CD4-positive, alpha-beta T cell treated with Interleukin-4 for 1 hour (primary cell): ENCODE results near the gene MR1.

Source experiments
- DNase-seq, 2 donors: peaks; one replicate each; pipeline ENCODE4 v3.0.0-alpha.2; 2020 to 2022

The MR1 gene

DNA sequence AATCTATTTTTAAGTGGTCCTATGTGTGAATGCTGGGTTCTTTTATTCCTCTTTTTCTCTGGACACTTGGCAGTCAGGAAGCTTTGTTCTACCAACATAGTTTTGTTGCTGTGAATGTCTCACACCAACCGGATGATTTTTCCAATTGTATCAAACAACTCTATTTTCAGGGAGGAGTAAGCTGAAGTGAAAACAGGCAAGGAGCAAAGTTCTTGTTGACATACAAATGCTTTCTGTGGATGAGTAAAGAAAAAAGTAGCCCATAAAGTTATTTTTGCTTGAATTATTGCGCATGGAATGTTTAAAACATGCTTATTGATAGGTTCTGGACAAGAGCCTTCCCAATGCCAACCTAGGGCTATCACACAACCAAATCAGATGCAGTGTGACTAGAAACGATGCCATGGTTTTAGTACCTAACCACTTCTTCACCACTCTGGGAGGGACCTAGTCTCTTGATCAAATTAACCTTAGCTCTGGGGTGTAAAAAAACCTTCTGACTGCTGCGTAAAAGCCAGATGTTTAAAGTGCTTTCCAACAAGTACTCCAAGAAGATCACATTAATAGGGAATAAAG lies 59.2 kb downstream of the MR1 start:
- DNase-seq, result no peak

DNA sequence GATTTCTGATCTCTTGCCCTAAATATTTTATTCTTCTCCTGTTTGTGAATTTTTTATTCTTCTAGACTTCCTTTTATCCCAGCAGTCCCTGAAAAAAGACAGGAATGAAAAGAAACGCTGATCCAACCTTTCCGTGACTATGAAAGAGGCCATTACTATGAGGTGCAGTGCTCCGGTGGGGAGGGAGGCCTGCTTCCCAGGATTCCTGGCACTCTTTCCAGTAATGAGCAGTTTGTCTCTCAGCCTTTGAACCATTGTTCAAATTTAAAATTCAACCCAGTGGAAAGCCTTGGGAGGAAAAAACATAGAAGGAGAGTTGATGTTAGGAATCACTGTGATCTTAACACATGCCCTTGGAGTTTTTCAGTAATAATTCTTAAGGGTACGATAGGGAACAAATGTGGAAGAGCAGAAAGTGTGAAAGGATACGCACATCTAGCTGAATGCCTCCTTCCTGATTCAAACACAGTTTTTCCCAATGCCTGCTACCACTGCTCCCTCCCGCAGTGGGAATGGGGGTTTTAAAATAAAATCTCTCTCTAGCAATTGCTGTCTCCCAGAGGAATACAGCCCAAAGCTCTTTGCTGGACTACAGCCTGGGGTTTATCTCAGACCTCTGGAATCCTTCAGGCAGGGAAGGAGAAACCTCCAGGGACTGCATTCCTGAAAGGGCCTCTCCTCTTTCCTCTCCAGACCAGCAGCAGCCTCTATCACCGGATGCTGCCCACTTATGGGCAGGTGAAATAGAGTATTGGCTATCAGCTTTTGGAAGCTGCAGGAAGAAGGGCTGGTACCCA lies 60.8 kb downstream of the MR1 start:
- no peak for DNase-seq

DNA sequence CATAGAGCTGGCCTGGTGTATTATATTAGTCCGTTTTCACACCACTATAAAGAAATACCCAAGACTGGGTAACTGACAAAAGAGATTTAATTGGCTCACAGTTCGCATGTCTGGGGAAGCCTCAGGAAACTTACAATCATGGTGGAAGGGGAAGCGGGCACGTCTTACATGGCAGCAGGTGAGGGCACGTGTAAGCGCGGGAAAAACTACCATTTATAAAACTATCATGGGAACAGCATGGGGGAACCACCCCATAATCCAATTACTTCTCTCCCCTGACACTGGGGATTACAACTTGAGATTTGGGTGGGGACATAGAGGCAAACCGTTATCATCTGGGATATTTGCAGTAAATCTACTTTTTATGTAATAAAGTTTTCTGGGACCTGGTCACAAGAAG lies 61.5 kb downstream of the MR1 start:
- DNase-seq, result no peak

DNA sequence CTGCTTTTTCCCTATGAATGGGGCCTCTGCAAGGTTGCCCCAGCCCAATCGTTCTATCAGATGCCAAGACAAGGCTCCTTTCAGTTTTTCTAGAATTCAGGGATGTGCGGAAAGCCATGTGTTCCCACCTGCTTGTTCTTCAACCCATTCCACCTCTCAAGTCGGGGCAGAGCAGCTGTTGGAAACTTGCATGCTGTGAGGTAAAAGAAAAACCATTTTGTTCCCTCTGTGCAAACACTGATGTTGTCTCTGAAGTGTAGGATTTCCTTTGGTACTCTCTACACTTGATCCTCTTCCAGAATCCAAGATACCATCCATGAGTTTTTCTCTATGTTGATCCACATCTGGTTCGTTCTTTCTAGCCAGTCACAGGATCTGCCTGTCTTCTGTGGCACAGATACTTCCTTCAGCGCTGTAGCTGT lies 62.0 kb downstream of the MR1 start:
- DNase-seq, result no peak

DNA sequence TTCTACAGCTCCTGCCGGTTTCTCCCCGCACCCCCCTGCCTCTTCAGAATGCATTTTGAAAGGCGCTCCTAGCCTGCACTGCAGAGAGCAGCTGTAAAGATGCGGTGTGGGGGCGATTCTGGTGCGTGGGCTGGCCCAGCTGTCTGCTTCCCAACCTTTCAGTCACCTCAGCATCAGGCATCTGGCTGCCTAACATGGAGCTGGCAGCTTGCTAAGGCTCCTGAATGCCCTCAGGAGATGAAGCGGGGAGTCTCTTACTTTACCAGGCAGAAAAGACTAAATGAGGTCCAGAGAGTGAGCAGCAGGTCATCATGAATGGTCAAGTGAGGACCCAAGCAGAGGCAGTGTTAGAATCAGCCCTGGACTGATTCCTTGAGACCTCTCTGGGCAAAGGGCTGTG lies 63.5 kb downstream of the MR1 start:
- DNase-seq, result no peak

DNA sequence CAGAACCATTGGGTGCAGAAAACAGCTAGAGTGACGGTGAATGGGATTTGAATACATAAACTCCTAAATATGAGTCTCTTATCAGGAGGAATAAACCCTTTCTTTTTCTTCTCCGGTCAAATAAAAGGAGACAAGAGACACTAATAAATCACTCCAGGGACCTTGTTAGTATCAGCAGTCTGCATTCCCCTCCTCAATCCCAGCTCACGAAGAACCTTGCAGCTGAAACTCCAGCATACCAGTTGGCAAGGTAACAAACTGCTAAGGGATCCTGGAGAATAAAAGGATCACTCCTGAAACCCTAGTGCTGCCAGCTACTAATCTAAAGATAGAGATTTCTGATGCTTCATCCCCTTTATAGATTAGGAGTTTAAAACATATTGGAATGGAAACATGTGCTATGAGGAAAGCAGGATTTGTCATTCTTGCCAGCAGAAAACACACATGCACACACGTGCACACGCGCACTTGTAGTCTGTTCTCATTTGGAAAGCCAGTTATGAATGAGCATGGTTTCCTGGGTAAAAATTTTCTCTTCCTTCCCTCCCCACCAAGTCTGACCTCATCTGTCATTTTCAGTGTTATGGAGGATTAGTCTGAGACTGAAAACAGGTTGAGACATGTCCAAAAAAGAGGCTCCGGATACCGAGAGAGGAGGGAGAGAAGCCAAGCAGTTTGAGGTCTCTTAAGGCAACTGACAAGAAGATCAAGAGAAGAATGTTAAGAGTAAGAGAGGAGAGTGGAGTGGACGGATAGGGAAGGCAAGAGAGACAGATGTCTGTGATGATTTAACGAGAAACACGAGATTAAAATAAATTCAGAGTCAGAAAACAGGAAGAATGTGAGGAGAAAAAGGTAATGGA lies 65.6 kb downstream of the MR1 start:
- DNase-seq, result no peak

DNA sequence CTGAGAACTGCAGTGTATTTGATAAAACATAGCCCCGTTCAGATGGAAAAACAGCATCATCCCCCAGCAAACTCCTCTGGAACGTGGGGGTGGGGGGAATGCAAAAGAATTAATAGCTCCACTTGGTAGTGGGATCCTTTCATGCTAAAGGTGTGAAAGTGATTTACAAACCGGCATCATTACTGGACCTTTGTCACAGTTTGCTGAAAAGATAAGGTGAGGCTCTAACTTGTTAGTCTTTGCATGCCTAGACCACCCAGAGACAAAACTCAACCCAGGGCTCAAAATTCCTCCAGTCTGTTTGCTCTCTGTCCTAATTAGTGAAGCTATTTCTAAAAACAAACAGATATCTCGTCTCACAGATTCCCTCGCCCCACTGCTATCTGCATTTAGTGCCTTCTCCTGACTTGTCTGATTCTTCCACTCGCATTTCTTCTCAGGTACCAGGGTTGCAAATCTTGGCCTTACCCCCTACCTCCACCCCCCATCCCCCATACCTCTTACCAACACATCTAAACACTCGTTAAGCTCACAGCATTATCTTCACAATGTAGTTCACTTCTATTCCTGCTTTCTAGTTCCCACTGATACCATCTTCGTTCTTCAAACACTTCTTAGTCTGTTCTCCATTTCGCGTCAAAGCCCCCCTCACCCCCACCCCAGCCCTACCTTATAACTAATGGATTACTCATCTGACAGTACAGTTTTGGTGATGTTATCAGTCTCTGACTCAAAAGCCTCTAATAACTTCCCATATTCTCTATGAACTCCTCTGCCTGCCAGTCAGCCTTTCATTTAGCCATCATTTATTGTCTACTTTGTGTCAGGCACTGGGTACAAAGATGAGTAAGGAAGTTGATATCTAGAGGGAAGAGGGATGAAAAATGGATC lies 66.5 kb downstream of the MR1 start:
- no peak for DNase-seq

DNA sequence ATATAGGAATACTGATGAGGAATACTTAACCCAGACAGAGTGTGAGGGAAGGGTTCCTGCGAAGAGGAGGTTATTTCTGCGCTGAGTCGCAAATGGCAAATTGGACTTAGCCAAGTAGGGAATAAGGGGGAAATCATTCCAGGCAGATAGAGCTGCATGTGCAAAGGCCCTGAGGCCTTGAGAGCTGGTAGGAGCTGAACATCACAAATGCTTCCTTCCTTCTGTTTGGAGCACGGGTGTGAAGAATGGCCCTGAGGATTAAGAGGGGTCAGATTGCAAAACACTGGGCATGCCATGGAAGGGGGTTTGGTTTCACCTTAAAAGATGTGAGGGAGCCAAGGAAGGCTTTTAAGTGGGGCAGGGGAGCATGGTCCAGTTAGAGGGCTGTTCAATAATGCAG lies 67.2 kb downstream of the MR1 start:
- DNase-seq, result no peak

DNA sequence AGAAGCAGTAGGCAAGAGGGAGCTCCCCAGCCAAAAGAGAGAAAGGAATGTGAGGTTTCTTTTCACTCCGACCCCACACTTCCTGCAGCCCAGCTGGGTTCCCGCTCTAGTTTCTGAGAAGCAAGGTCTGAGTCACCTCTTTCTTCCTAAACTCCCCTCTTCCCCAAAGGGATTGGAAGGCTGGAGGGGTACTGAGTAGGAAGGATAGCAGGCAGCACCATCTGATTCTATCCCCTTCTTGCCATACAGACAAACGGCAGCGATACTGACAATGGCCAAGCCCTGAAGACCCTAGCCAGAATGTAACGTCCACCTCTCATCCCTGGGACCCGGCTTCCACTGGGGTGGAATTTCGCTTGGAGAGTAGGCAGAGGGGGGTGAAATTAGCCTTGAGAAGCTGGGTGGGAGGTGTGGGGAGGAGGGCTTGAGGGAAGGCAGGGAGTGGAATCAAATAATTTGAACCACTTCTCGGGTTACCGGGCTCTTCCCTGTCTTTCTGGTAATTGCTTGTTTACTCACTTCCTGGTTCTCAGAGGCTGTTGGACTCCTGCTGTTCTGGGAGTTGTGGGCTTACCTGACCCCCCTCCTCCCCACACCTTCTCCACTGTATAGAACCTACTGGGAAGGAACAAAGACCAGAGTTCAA lies 67.9 kb downstream of the MR1 start:
- no peak for DNase-seq

DNA sequence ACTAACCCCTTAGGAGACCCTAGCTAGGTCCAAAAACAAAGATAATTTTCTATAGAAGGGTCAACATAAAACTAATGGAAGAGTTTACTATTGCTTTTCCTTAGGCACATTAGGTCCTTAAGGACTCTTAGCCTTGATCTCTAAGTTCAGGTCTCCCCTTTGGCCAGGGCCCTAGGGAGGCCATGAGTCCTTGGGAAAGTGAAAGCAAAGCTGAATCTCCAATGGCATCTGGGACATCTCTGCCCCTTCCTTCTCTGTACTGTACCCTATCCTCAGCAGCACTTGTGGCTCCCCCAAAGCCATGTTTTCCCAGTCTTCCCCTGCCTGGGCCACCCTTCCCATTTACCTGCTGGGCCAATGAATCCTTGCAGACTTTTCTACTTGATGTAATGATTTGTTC lies 69.1 kb downstream of the MR1 start:
- DNase-seq, result no peak

DNA sequence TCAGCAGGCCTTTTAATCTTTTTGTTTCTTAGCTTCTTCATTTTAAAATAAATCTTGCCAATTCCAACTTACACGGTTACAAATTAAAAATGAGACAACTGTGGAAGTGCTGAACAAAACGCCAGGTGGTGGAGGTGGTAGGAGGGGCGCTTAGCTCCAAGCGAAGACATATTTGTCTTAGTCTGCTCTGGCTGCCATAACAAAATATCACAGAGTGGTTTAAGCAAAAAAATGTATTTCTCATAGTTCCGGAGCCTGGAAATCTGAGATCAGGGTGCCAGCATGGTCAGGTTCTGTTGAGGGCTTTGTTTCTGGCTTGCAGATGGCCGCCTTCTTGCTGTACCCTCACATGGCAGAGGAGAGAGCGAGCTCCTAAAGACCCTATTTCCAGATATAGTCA lies 69.6 kb downstream of the MR1 start:
- no peak for DNase-seq

DNA sequence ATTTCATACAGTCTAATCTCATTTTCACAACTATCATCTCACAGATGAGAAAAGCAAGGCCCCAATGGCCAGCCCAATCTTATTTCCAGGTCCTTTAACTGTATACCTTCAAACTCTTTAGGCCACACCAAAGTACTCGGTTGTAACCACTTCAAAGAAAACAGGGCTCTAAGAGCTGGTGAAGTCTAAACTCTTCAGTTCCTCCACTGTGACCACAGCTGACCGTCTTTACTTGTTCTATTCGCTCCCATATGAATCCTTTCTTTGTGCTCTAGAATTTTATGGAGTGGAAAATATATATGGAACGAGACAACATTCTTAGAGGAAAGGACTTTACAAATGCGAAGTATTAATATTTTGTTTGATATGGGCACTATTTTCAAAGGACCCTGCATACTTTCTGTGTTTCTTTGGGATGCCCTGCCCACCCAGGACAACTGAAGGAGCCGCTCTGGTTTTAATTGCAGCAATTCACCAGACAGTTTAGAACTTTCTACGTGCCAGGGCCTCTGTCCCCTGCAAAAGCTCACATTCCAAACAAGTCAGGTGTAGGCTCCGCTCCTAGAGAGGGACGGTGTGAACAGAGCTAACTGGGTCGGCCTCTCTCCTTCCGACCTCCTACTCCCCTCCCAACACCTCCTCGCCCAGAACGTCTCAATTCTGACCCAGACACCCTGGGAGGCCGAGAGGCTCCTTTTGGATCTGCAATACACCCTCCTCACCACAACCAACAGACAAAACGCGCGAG lies 70.4 kb downstream of the MR1 start:
- no peak for DNase-seq

DNA sequence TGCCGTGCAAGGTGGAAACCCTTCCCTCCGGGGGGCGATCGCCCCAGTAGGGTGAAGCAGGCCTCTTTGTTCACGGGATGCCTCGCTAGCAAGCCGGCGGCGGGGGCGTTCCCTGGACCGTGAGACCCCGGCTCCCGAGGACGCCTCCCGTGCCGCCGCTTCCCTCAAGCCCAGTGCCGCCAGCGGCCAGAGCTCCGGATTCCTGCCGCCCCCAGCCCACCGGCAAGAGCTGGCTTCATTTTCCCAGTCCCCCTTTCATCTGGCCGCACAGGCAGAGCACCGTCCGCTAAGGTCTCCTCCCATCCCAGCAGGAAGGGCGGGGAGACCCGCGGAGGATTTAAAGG lies 71.0 kb downstream of the MR1 start:
- DNase-seq, result peak; percentile 57 to 63

DNA sequence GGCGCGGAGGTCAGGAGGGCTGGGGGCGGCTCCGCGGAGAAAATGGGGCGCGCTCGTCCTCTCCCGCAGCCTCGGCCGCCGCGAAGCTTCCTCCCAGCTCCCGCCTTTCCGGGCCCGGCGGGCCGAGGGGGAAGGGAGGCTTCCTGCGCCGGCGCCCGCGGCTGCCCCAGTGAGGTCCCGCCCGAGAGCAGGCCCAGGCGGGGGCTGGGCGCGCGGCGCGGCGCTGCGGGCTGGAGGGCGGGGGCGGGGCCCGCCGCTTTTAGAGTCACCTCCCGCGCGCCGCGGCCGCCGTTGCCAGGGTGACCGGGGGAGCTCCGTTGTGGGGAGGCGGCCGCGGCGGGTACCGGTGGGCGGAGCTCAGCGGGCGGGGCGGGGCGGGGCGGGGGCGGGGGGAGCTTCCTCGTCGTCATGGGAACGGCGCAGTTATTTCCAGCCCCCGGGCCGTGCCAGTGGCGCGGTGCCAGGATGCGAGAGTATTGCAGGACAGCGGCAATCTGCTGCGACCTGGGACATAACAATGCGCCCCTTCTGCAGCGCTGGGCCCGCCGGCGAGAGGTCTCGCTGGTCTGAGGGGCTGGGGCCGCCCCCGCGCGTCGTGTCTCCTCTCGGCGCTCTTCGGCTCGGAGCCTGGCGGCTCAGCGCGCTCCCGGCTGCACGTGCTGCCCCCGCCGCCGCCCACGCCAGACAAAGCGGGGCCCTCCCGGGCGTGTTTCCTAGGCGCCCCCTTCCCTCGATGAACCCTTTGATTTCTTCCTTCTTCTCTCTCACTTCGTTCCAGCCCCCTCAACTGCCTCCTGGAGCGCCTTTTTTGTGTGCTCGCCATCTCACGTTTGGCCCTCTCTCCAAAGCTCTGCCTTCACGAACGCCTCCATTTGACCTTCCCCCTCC lies 71.6 kb downstream of the MR1 start:
- peak; percentile 94 to 95 for DNase-seq

DNA sequence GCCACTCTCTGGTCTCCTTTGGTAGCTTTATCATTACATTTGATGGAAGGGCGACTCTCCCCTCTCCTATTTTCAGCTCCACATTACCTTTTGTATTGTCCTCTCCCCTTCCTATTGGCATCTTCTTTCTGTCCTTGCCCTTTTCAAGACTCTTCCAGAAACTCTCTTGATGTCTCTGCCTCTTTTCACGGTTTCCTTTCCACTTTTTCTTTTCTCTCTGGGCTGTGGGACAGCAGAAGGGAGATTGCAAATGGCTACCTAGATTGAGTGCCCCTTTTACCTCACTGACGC lies 72.2 kb downstream of the MR1 start:
- no peak for DNase-seq

DNA sequence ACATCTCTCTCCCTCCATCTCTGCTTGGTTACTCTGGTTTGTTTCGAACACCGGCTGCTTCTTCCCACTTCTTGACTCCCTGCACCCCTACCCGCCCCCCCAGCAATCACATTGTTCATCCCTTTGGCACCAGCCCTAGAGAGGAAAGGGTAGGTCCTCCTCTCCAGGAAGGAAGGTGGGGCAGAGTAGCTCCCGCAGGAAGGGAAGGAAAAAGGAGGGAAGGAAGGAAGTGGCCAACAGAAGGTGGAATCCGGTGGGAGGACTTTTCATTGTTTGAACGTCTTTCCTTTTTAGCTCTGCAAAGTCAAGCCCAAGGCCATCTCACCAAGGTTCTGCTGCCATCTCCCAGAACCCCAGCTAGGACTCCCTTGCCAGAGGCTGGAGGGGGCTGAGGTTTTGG lies 72.7 kb downstream of the MR1 start:
- no peak for DNase-seq

DNA sequence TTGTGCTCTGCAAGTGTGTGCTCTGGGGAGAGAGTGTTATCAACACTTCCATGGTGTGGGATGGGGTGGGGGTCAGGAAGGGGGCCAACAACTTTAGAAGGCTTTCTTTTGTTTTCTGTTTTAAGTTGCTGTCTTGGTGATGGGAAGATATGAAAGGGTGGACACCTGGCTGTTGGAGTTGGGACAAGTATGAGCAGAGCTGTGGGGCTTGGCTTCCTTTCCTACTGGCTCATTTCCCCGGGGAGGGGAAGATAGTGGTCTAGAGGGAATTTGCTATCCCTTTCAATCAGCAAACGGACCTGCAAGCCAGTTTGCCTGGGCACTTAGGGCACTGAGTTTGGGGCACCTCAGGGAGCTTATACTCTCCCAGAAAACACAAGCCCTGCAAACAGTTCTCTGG lies 73.9 kb downstream of the MR1 start:
- no peak for DNase-seq

DNA sequence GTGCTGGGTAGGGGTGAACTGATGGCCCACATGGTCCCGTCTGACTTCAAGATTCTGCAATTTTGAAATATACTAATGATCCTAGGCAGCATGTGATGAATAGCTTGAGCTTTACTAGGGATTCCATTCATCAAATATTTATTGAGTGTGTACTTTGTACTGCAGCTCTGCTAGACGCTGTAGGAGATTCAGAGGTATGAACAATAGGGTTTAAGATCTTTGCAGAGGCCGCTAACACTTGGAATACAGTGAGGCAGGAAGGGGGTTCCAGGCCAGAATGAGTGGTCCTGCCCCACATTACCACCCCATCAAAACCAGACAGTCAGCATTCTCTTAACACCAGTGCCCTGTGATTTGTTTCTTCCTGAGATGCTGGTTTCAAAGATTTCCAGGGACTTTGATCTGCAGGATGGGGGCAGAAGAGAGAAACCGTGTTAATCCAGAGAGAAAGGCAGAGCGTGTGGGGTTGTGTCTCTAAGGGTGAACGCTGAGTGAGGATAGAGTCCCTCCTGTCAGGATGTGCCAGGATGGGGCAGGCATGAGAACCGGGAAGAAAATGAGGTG lies 74.6 kb downstream of the MR1 start:
- no peak for DNase-seq

DNA sequence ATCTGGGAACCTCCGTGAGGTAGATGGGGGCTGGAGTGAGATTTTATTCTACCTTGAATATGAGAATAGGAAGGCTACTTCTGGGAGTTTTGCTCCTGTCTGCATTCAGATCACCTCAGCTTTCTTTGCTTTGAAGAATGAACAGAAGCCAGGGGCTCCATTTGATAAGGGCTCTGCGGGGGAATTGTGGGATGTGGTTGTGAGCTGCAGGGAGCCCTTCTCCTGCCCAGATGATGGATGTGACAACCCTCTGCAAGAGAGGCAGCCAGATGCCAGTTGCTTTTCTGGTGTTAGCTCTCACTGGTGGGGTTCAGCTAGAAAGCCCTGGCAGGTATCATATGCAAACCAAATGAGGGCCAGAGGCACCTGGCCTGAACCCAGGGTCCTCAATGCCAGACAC lies 76.2 kb downstream of the MR1 start:
- no peak for DNase-seq
